Lower leg skin (tissue), 3 donors: ENCODE data around the gene CD74.

Experiments
- POLR2A ChIP-seq, 2 donors: fragments of 450-650 bp; IDR thresholded peaks; one replicate each; pipeline ENCODE4 v1.6.1; 2016 to 2017; ENCODE audit warnings: antibody characterized with exemption in 2 of 2, mild to moderate bottlenecking in 1 of 2, moderate library complexity in 1 of 2
- TF ChIP-seq, protein P1 (sequence below), 3 donors: fragments of 450-650 bp; IDR thresholded peaks; one replicate each; pipeline ENCODE4 v1.5.1; 2016; ENCODE audit warnings: antibody characterized with exemption in 3 of 3, mild to moderate bottlenecking in 3 of 3, moderate library complexity in 2 of 3

DNA sequence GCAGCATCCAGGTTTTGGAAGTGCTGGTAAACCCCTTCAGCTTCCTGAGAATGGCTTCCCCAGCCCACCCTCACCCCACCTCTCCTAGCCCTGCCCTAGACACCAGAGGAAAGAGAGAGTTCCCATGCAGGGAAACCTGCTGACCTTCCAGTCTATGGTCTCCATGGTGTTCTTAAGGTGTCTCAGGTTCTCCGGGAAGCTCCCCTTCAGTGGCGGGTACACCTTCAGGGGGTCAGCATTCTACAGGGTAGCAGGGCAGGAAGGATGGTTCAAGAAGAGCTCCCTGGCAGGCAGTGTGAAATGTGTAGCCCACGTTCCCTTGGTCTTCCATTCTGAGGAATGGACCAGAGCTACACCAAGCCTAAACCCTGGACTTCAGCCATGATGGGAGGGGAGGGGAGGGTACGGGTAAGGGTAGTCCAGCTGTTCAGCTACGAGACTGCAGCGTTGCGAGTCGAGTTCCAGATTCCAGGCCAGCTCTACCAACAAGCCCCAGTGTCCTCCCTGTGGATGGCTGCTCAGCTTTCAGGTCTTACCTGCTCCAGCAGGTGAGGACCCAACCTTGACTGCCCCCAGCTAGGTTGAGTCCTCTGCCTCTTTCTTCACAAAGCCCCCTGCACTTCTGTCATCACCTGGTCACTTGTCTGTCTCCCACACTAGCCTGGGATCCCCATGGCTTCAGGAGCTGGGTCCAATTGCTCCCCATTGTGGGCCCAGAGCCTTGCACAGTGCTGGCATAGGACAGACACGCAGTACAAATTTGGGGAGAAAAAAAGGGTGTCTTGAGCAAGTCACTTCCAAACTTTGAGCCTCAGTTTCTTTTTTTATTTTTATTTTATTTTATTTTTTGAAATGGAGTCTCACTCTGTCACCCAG lies 7.5 kb downstream of the CD74 start:
- no peak for TF ChIP-seq POLR2A (IDR thresholded peaks at IDR 0.05)
- TF ChIP-seq, protein P1, sequence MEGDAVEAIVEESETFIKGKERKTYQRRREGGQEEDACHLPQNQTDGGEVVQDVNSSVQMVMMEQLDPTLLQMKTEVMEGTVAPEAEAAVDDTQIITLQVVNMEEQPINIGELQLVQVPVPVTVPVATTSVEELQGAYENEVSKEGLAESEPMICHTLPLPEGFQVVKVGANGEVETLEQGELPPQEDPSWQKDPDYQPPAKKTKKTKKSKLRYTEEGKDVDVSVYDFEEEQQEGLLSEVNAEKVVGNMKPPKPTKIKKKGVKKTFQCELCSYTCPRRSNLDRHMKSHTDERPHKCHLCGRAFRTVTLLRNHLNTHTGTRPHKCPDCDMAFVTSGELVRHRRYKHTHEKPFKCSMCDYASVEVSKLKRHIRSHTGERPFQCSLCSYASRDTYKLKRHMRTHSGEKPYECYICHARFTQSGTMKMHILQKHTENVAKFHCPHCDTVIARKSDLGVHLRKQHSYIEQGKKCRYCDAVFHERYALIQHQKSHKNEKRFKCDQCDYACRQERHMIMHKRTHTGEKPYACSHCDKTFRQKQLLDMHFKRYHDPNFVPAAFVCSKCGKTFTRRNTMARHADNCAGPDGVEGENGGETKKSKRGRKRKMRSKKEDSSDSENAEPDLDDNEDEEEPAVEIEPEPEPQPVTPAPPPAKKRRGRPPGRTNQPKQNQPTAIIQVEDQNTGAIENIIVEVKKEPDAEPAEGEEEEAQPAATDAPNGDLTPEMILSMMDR (IDR thresholded peaks at IDR 0.05), result no peak
